ENCODE measurements around the gene EGFL8.
"Not testable (repeated sequence)": the region's sequence is repeated elsewhere in the genome, so short reads cannot be mapped to it uniquely, and the experiment has no call there.

The EGFL8 gene

DNA sequence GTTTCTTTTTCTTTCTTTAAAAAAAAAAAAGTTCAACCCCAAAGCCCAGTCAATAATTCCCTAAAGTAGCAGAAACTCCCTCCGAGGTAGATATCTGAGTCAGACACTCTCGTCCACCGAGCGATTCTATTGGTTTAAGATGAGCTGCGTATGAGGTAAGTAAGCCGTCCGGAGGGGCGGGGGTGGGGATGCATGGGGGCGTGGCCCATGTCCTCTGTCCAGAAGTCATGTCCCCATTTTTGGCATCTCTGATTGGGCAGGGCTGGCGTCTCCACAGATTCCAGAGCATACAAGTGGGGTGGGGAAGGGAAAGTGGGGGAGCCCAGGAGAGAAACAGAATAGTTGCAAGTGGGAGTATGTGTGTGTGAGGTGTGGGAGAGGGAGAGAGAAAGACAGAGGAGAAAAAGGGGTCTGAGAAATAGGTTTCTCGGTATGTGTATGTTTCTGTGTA, 21.3 kb downstream of the EGFL8 start:
- DNase-seq, result not testable (repeated sequence)

DNA sequence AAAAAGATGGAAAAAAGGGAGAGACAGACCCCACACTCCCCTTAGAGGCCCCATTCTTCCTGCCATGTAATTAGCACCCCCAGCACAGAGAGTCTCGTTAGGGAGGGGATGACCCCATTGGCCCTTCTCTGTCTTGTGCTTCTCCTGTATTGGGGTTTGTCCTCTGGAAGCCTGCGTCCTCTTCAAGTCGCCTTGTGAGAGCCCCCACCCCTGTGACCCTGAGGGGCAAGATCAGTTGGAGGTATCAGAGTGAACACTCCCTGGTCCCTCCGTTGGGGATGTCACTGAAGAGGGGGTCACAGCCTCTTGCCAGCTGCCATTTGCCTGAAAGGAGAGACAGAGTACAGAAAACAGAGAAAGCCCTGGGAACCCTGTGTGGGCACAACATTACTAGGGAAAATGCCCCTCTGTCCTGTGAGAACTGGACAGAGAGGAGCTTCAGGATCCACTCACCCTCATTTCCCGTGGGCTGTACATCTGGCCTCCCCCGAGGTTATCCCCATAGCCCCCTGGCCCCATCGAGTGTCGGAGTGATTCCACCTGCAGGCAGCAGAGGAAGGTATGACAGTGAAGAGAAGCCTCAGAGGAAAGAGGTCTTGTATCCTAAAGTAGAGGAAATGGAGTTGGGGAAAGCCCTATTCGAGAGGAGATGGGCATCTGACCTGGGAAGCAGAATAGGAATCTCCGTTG, 21.9 kb downstream of the EGFL8 start:
- DNase-seq, result not testable (repeated sequence)

DNA sequence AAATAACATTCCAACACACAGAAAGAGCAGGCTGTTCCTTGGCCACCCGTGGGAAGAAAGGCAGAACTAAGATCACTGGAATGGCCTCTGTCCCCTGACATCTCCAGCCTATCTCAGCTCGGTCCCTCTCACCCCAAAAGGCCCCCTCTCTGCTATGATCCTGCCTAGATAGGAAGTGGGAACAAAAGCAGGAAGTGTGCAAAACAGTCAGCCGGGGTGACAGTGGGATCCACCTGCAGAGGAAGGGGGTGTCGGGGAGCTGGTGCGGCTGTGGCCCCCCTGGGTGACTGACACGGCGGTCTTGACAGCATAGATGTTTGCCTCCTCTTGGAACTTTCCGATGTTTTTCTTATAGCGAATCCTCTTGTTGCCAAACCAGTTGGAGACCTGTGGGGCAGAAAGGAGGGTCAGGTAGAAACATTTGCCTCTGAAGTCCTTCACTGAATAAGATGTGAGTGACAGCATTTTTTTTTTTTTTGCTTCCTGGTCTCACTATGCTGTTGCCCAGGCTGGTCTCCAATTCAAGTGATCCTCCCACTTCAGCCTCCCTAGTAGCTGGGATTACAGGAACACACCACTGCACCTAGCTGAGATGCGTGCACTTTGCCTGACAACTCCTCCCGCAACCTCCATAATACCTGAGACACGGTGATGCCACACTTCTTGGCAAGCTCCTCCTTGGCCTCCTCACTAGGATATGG, 22.8 kb downstream of the EGFL8 start:
- no peak for DNase-seq

DNA sequence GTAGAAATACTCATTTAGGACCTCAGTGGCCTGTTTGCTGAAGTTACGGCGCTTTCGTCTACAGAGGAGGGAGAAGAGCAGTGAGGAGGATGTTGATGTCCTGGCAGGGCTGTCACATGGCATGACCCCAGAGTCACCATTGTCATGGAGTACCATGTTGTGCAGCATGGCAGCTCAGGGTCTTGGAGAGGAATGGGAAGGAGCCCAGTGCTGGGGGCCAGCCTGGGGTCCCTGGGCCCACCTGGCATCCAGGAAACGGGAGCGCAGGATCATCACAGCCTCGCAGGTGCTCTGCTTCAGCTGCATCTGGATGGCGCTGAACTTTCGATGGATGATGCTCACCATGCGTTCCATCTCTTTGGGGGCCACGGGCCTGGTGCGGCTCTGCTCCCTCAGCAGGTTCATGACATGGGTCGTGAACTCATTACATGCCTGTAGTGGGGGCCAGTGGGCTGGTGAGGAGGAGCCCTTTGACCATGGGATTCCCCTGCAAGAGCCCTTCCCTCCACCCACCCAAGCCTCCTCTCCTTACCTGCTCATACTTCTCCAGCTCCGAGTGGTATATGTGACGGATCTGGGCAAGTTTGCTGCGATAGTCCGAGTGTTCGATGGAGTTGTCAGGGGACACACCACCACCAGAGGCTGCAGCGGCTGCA, 23.5 kb downstream of the EGFL8 start:
- DNase-seq, result not testable (repeated sequence)

DNA sequence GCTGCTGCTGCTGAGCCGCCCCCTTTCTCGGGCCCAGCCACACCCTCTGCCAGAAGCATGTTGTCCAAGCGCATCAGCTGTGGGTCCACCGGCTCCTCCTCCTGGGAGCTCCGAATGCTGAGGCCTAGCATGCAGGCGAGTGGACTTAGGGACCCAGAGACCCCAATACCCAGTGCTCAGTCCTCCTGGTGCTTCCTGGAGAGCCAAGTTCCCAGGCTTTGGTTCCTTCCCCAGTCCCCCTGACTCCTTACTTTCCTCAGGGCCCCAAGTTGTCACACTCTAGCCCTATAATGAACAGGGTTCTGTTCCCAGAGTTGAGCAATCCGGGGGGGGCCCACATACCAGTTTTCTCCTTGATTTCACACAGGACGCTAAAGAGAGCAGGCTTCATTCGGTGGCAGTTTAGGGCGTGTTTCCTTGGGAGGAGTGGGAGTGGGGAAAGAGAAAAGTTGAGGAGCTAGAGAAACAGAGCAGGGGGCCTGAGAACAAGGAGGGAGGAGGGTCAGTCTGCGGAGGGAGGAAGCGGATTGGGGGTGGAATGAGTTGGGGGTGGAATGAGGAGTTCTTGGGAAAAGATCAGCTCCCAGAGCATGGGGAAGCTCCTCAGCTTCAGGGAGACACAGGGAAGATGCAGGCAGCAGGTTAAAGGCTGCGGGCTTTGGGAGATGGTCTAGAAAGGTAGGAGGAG, 24.1 kb downstream of the EGFL8 start:
- DNase-seq, result no peak

DNA sequence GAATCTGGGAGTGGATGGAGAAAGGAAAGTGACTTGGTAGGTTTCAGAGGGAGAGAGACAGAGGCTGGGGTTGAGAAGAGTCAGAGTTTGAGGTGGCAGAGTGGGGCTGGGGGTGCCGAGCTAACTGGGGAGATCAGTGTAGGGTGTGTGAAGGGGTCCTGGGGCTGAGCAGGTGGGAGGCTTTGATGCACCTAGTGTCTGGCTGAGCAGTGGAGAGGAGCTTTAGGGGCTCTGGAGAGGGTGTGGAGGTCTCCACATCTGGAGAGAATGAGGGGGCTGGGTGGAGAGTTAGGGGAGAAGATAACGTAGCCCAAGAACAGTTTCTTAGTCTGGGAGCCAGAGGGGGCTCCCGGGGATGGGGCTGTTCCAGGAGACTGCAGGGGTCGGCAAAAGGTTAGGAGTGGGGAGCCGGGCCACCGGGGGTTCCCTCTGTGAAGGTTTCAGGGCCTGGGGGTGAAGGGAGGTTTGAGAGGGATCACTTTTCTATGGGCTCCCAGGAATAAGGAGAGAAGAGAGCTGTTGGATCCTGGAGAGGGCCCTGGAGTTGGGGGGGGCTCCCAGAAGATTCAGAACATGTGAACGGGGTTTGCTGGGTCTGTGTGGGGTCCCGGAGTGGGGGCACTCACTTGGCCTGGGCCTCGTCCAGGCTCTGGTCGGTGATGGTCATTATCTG, 24.8 kb downstream of the EGFL8 start:
- DNase-seq, result no peak

DNA sequence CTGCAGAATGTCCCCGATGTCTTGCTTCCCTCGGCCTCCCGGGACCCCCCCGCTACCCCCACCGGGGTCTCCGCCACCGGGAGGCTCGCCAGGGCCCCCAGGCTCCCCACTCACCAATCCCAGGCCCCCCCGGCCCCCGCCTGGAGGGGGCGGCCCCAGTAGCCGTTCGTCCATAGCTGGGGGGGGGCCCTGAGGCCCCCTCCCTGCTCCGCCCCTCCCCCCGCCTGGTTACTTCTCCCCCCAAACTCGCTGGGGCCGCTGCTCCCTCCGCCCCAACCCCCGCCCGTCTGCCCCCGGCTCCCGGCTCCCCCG, 25.3 kb downstream of the EGFL8 start:
- DNase-seq, result no peak

DNA sequence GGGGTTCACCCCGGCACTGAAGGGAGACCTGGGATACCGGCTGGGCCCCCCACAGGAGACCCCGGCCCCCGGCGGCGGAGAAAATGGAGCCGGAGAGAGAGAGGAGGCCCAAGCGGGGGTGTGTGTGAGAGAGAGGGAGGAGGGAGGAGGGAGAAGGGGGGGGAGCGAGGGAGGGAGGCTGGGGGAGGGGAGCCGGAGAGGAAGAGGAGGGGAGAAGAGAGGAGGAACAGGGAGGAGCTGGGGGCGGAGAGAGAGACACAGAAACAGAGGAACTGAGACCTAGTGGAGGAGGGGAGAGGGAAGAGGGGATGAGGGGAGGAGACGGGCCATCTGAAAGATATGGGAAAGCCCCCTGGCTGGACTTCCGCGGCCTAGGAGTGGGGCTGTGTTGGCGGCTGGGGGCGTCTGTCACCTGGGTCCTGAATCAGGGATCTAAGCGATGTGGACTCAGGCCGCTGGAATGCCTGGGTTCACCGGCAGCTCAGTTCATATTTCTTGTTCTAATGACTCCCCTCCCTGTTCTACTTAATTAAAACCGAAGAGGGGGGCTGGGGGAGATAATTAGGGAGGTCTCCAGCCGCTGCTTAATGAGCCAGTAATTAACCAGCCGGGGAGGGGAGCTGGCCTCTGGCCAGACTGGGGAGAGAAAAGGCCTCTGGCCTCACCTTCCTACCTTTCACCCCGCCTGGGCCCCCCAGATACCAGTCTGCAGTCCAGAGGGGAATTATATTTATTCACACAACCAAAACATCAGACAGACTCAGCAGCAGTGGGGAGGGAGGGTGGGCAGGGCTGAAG, 25.9 kb downstream of the EGFL8 start, which contains the start of gene PBX2:
Gene PBX2, minus strand, starts transcription at position 149 of the 798 bp plus-strand sequence. CDS start 287 bp downstream, outside the sequence.
- DNase-seq, result no peak

DNA sequence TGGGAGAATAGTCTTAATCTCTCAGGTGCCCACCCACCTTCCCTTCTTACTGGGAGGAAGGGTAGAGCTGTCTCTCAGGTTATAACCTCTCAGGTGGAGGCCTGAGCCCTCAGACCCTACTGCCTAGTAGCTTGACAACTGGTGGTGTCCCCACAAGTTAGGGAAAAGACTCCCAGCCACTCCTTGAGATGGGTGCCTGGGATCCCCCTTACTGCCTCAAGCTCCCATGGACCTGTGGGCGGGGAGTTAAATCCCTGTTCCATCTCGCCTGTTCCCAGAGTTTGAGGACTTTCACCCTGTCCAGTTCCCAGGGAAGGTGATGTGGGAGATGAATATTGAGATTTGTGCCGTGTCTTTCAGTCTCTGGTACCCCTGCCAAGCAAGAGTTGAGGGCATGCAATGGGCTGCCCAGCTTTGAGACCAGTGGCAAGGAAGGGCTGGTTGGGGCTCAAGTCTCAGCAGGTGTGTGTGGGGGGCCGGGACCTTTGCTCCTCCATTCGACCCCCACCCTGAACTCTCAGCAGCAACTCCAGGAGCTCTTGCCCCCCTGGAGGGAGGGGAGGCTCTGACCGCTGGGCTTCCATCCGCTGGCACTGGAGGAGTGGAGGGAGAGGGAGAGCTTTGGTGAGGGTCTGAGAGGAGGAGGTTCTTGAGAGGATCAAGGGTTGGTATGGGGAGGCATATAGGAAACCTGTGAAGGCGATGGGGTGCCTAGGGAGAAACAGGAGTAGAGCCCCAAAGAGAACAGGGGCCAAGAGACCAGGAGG, 26.7 kb downstream of the EGFL8 start:
- no peak for DNase-seq

DNA sequence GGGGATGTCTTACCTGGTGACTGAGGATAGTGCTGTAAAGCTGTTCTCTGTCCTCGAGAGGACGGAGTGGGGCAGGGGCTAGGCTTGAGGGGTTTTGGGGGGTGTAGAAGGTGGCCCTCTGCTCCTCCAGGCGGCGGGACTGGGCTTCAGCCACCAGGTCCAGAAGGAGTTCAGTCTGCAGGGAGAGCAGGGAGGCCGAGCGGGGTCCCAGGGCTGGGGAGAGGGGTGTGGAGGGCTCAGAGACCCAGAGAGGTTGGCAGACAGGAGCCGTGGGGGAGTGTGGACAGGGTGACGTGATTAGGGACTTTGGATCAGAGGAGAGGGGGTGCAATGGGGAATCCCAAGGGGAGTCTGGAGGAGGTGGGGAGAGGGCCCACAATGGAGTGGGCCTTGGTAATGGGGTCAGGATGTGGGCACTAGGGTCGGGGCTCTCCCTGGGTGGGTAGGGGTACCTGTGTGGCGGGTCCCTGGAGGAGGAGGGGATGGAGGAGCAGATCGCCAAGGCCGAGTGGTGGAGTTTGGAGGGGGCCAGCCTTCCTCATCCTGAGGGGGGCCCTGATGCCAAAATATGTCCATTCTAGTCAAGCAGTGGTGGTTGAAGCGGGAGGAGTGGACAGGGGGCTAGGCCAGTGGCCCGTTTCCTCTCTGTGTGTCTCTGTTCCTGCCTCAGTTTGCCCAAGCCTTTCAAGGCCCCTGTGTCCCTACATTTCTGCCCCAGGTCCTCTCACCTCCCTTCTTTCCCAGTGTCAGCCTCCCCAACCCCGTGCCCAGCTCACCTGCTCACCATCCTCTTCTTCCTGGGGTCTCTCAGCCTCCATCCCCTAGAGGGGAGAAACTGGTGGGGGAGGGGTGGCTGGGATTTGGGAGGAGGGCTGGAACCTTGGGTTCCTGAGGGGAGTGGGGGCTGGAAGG, 27.6 kb downstream of the EGFL8 start:
- no peak for DNase-seq

DNA sequence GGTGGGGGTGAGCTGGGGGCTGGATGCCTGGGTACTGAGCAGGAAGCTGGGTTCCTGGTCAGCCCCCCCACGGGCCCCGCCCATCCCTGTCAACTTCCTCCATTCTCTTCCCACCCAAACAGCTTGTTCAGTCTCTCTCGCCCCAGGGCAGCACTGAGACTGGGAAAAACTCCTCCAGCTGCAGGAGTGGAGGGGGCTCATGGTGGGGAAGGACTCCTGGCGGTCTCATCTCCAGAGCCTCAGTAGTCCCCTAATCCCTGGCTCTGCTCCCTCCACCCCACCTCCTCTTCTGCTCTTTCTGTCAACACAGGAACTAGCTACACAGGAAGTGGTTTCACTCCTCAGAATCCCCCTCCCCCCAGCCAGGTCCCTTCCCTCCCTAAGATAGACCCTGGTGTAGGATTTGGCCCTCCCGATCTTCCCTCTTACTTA, 28.2 kb downstream of the EGFL8 start, which contains the start of gene GPSM3:
Gene GPSM3, minus strand, starts transcription at position 36 of the 432 bp plus-strand sequence. CDS start 130 bp downstream, outside the sequence.
- DNase-seq, result no peak

DNA sequence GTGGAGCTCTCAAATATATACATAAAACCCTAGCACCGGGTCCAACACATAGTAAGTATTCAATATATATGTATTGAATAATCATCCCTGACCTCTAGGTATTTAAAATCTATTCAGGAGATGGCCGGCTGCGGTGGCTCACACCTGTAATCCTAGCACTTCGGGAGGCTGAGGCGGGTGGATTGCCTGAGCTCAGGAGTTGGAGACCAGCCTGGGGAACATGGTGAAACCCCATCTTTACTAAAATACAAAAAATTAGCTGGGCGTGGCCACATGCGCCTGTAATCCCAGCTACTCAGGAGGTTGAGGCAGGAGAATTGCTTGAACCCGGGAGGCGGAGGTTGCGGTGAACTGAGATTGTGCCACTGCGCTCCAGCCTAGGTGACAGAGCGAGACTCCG, 28.7 kb downstream of the EGFL8 start:
- not testable (repeated sequence) for DNase-seq

DNA sequence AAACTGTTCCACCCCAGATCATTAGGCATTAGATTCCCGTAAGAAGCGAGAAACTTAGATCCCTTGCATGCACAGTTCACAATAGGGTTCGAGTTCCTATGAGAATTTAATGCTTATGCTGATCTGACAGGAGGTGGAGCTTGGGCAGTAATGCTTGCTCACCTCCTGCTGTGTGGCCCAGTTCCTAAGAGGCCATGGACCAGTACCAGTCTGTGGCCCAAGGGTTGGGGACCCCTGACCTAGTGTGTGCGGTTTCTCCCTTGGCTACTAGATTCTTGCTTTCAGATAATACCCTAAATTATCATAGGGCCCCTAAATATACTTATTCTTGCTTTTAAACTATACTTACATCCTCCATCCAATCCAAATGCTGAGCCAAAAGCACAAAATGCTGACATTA, 30.0 kb downstream of the EGFL8 start:
- no peak for DNase-seq

DNA sequence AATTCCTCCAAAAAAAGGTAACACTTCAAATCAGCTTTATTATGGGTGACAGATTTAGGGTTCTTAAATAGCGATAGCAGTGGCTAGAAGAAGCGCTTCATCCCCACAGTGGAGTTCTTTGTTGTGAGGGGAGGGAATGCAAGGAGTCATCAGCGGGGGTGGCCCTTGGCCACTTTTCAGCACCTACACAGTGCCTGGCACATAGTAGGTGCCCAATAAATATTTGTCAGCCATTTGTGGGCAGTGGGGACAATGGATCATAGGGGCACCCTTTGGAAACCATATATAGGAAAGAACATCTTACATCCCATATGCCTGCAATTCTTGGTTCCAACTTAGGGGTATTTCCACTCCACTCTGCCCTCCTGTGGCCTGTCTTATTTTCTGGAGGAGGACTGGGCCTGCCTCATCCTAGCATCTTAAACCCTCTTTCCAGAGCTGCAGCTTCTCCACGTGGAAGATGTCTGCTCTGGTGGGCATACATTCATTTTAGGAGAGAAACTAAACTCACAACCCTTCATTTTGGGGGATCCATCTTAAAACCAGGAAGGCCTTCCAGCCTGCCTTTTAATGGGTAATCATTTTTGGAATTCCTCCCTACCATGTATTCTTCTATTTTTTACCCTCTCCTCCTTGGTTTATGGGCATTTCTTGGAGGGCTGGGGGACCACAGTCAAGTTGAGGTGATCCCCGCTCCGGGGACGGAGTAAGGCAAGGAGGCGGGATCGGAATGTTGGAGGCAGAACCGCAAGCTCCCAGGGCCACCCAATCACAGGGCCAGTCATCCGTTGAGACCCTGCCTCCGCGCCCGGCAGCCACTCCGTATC, 30.6 kb downstream of the EGFL8 start:
- DNase-seq, result no peak

DNA sequence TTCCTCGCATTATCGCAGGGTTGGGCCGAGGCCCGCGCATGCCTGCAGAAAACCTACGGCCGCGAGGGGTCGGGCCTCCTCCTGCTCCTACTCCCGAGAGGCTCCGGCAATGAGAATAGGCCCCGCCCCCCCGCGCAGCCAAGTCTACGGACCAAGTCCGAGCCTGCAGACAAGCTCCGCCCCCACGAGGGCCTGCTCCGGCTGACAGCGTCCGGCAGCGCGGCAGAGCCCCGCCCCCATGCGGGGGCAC, 31.2 kb downstream of the EGFL8 start:
- peak; percentile 100 for DNase-seq

DNA sequence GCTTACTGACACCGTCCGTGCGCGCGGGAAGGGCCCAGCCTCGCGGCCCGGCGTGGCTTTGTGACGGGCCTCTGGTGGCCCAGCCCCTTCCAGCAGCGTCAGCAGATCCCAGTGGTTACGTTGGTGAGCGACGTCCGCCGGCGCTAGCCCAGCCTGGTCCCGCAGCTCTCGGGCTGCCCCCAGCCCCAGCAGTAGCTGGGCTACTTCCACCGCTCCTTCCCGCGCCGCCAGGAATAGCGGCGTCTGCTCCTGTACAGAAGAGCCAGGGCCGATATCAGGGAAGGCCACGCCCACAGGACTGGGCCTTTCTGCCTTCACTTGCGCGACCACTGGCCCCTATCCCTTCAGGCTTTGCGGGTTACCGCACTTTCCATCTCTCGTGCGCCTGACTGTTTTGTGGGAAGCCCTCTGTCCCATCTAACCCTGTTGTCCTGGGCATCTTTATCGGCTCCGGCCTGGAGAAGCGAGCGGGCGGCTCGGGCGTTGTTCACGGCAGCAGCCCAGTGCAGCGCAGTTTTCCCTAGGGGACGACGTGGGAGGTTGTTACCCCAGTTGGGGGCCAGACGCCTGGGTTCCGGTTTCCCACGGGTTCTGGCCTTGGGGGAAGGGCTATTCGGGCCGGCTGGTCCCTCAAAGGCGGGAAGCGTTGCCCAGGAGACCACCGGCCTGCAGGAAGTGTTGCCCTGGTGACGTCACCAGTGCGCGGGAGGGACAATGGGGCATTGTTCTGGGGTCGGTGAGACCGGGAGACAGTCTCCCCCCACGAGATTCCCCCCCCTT, 31.7 kb downstream of the EGFL8 start:
- peak; percentile 74 for DNase-seq

DNA sequence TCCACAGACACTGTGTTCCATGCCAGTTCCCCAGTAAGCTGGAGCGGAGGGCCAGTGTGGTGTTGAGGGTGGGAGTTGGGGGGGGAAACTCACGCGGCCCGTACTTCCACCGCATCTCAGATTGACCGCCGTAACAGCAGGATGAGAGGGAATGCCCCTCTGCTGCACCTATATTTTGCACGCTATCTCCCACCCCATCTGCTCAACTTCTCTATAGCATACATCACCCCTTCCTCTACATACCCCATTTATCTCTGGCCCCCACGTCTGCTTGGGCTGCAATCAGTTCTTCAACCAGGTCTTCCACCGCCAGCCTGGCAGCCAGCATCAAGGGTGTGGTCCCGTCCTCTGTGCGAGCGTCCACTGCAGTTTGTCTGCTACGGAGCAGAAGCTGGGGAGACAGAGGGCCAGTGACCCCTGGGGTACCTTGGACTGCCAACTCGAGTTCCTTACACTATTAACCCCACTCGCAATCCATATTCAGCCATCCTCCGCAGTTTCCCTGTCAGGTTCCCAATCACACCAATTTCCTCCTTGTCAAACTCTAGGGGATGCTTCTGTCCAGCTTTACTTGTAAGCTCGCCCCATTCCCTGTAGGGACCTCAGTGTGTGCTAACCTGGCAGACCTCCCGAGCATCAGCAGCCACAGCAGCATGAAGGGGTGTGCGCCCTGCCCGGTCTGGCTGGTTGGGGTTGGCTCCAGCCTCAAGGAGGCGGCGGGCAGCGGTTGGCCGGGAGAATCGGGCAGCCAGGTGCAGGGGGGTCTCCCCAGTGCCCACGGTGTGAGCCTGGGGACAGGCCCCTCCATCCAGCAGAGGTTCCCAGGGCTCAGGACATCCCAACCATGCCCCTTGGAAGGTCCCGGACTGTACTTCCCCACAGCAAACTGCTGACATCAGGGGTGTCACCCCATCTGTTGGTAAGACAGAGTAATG, 32.6 kb downstream of the EGFL8 start:
- DNase-seq, result no peak
